Fibroblast of skin of right biceps (primary cell): ENCODE results near the gene C1QTNF12.
A peak's percentile ranks its signal among the peaks of the same experiment; 100 is the strongest.

Experiments used
- DNase-seq: peaks from one replicate; pipeline ENCODE4 v3.0.0-alpha.2; 2013

C1QTNF12 gene

GRCh38 chr1:1239614-1240347, 6.7 kb downstream of the C1QTNF12 start:
- no peak for DNase-seq

GRCh38 chr1:1239227-1239613, 7.3 kb downstream of the C1QTNF12 start:
- no peak for DNase-seq

GRCh38 chr1:1238702-1239178, 7.8 kb downstream of the C1QTNF12 start:
- DNase-seq, result no peak

- DNase-seq, result no peak
Observed at GRCh38 chr1:1237874-1238701, 8.4 kb downstream of the C1QTNF12 start.

- DNase-seq, result no peak
Observed at GRCh38 chr1:1236945-1237873, 9.3 kb downstream of the C1QTNF12 start.

- no peak for DNase-seq
Observed at GRCh38 chr1:1236176-1236763, 10.3 kb downstream of the C1QTNF12 start.

GRCh38 chr1:1235016-1235744, 11.3 kb downstream of the C1QTNF12 start:
- no peak for DNase-seq

- DNase-seq, result no peak
Observed at GRCh38 chr1:1234180-1234808, 12.2 kb downstream of the C1QTNF12 start.

- no peak for DNase-seq
Observed at GRCh38 chr1:1233567-1233892, 13.0 kb downstream of the C1QTNF12 start.

- no peak for DNase-seq
Observed at GRCh38 chr1:1232796-1233566, 13.5 kb downstream of the C1QTNF12 start.

- no peak for DNase-seq
Observed at GRCh38 chr1:1232208-1232795, 14.2 kb downstream of the C1QTNF12 start, which contains the start of gene B3GALT6. Gene B3GALT6 (plus strand): TSS chr1:1232237. CDS start chr1:1232279, 42 bp downstream.

GRCh38 chr1:1231400-1232207, 14.9 kb downstream of the C1QTNF12 start, which contains the start of gene SDF4:
Gene SDF4 (minus strand): TSS chr1:1232001. CDS start chr1:1228772, 3,229 bp downstream.
- DNase-seq, result peak; percentile 97

GRCh38 chr1:1230656-1231399, 15.7 kb downstream of the C1QTNF12 start:
- peak; percentile 69 for DNase-seq

- no peak for DNase-seq
Observed at GRCh38 chr1:1229770-1230169, 16.8 kb downstream of the C1QTNF12 start.

GRCh38 chr1:1228596-1229321, 17.8 kb downstream of the C1QTNF12 start:
- no peak for DNase-seq

GRCh38 chr1:1228187-1228586, 18.3 kb downstream of the C1QTNF12 start:
- no peak for DNase-seq

- DNase-seq, result no peak
Observed at GRCh38 chr1:1227386-1227785, 19.1 kb downstream of the C1QTNF12 start.
